Measurements from ENCODE around the gene NELFB.

Gene NELFB

GRCh38 chr9:137254624-137255447 lies at the start of gene NELFB:
Gene NELFB, plus strand, starts transcription at chr9:137255327.
- DNase-seq = peak; percentile 65 to 88

DNA sequence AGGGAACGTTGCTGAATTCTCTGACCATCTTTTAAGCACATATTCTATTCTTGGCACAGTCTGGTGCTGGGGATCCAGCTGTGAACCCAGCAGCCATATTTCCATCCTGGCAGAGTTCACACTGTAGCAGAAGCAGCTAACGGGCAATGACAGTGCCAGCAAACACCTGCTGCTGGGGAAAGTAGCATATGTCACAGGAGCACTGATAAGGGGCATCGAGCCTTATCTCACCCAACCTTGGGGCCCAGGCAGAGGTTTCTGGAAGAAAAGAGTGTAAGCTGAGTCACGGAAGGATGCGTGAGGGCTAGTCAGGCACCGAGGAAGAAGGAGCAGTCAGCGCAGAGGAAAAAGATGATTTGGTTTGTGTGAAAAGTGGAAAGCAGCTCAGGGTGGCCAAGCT lies 48.5 kb upstream of the NELFB start:
- no peak for DNase-seq

DNA sequence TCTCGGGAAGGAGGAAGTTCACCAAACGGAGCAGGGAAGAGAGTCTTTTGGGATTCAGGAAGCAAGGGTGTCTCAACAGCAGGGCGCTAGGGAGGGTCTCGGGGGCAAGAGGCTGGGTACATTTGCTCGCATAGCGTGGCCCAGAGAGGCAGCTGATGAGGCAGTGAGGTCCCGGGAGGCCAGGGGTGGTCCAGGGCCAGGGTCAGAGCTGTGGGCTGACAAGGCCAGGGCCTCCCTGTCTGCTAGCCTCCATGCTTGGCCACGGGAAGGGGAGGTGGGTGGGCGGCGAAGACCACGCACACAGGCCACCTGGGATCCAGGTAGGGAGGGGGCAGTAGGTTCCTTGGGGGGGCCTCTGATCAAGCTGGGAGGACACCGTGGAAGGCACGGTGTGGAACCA lies 43.6 kb upstream of the NELFB start:
- no peak for DNase-seq

GRCh38 chr9:137212520-137212919 lies 42.6 kb upstream of the NELFB start:
- DNase-seq = no peak

DNA sequence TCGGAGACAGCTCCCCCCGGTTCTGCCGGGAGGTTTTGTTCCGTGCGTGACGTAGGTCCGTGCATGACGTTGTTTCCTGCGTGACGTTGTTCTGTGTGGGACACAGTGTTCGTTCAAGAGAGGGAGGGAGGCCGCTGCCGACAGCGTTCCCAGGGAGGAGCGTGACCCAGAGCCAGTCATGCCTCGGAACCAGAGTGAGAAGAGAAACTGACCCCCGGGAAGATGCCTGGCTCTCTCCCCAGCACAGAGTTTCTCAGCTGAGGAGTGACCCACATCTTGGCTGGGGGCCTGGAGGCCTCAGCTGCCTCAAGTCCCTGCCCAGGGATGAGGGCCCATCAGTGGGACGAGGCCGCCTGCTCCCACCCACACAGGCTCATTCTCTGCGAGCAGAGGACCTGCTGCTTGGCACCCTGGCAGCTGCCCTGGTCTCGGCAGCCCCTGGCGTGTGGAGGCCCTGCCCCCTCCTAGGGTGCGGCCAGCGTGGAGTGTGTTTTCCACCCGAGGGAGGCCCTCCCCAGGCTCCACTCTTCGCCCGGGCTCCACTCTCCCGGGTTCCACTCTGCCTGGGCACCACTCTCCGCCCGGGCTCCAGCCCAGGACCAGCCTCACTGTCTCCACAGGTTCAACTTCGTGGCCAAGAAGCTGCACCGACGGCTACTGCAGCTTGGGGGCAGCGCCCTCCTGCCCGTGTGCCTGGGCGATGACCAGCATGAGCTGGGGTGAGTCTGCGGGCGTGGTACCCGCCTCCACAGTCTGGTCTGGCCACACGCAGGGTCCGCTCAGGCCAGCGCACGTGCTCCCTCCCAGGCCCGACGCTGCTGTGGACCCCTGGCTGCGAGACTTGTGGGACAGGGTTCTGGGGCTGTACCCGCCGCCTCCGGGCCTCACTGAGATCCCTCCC lies 41.7 kb upstream of the NELFB start:
- no peak for DNase-seq

DNA sequence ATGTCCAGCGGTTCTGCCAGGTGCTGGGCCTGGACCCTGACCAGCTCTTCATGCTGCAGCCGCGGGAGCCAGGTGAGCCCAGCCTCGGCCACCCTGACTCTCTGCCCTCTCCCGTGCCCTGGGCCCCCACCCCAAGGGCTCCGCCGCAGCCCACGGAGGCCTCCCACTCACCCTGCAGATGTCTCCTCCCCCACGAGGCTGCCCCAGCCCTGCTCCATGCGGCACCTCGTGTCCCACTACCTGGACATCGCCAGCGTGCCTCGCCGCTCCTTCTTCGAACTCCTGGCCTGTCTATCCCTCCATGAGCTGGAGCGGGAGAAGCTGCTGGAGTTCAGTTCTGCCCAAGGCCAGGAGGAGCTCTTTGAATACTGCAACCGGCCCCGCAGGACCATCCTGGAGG lies 40.5 kb upstream of the NELFB start:
- DNase-seq = no peak

- no peak for DNase-seq
Measured at GRCh38 chr9:137215196-137215986, 39.7 kb upstream of the NELFB start.

GRCh38 chr9:137216188-137216965 lies 38.8 kb upstream of the NELFB start:
- no peak for DNase-seq

DNA sequence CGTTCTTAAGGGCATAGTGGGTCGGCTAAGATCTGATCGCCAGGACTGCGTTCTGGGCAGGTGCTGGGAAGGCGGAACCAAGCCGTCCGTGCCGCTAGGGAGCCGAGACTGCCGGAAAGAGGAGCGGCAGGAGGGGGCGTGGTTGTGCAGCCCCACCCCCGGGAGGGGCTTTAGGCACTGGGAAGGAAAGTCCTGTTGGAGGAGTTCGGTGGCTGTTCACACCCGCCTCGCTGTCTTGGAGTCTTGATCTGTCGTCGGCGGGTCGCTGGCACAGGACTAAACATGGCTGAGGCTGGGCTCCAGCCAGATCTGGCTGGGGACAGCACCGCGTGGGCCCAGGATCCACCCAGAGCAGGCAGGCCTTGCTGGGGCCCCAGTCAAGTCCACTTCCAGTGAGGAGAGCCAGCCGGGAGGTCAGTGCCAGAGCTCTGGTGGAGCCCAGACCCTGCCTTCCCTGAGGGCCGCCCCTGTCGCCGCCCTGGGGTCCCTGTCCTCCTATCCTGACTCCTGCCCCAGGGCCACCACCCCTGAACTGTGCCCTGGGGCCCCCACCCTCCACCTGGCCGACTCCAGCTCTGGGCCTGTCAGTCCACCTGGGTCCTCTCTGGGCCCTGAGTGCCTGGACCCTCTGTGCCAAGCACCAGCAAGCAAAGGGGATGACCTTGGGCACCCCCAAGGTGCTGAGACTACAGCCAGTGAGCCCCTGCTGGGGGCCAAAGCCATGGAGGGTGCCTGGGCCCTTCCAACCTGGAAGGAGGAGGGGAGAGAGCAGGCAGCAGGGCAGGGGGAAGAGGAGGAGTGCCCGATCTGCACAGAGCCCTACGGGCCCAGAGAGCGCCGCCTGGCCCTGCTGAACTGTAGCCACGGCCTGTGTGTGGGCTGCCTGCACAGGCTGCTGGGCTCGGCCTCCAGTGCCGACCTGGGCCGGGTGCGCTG lies 37.6 kb upstream of the NELFB start:
- DNase-seq = peak; percentile 85 to 89

DNA sequence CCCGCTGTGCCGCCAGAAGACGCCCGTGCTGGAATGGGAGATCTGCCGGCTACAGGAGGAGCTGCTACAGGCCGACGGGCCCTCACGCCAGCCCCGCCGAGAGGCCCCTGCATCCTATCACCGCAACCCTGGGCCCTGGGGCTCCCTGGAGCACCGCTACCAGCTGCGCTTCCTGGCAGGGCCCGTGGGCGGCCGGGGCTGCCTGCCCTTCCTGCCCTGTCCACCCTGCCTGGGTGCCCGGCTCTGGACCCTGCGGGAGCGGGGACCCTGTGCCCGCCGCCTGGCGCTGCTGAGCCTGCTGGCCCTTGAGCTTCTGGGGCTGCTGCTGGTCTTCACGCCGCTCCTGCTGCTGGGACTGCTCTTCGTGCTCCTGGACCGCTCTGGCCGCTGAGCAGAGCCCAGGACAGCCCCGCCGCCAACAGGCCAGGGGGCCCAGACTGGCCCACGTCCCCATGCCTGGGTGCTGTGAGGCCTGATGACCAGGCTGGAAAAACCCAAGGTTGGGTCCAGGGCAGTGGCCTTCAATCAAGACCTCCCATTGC lies 36.8 kb upstream of the NELFB start:
- no peak for DNase-seq

DNA sequence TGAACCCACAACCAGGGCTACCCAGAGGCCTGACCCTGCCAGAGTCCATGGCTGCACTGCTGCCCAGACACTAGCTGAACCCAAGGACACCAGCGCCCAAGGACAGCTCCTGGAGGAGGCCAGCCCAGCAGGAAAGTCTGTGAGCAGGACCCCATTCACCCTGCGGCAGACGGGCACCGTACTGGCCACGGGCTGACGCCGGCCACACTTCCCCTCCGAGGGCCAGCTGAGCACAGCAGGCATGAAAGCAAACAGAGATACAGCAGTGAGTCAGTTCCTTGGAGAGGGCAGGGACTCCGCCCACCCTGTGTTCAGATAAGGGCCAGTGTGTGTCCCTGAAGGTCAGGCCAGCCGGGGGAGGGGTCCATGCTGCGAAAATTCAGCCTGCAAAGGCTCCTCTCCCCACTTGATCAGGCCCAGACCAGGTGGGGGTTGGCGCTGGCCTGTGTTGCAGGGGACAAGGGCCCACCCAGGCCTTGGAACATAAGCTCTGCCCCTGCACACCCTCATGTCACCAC lies 36.3 kb upstream of the NELFB start:
- DNase-seq = peak; percentile 59 to 82

DNA sequence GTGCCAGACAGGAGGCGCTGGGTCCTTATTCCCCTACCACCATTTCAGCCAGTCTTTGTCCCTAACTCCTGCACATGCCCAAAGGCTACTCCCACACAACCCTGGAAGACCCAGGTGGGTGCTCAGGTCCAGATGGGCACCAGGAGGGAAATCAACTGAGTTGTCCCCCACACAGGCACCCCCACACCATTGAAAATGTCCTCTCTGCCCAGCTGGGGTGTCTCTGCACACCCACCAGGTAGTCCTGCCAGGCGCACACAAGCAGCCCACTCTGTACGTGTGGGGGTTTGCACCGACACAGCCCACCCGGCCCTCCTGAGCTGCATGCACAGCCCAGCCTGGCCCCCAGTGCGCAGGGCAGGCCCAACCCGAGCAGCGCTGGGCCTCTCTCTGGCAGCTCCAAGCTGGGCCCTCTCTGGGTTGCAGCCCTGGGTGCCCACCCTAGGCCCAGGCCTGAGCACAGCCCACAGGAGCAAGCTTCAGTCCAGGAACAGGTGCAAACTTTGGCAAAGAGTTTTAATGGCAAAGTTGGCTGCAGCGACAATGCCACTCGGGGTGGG lies 35.3 kb upstream of the NELFB start:
- DNase-seq = no peak

GRCh38 chr9:137220317-137221094 lies 34.6 kb upstream of the NELFB start:
- no peak for DNase-seq

GRCh38 chr9:137221095-137221505 lies 34.0 kb upstream of the NELFB start:
- DNase-seq = no peak

GRCh38 chr9:137221506-137222111 lies 33.5 kb upstream of the NELFB start:
- DNase-seq = no peak

DNA sequence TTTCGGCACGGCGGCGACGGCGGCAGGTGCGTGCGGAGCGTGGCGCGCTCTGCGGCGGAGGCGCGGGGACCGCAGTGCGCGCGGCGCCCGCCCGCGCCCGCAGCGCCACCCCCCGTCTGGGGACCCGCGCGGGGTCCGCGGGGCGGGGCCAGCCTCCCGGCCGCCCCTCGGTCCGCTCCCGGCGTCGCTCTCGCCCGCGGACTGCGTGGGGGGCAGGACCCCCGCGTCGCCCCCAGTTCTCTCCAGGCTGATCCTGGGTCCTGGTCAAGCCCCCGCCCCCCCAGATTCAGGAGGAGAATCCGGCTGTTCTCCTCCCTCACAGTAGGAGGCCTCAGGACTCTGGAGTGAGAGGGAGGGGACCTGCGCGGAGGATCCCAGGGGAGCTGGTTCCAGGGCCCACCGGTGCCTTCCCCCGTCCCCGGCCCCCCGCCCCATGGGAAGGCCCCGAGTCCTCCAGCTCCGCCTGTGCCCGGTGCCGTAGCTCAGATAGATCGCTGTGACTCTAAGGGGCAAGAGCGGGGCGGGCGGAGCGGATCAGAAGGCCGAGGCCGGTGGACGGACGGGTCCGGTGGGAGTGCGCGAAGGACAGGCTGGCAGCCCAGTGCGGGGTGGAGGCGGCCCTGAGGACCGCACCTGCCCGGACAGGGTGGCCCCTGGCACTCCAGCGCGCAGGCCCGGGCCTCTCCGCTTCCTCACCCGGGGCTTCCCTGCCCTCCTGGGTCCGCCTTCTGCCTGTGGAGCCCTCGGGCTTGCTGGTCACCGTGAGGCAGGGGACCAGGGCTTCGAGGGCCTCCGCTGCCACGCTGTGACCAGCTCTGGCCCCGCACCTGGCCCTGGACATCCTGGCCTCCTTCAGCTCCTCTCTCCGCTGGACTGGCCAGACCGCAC lies 32.7 kb upstream of the NELFB start, which contains the start of gene RNF208:
TSS of gene RNF208 (minus strand) at position 51 of the 888 bp plus-strand sequence. CDS start 1,028 bp downstream, outside the sequence.
- no peak for DNase-seq

Measured in SW 1271 (cell line).